DMS53 (cell line): ENCODE measurements around the gene CCDC77.
"Not testable (repeated sequence)": the region's sequence is repeated elsewhere in the genome, so short reads cannot be mapped to it uniquely, and the experiment has no call there.

Experiments
- DNase-seq: peaks from one replicate; lab custom pipeline; 2025; lab: John Stamatoyannopoulos, UW

Gene CCDC77

DNA sequence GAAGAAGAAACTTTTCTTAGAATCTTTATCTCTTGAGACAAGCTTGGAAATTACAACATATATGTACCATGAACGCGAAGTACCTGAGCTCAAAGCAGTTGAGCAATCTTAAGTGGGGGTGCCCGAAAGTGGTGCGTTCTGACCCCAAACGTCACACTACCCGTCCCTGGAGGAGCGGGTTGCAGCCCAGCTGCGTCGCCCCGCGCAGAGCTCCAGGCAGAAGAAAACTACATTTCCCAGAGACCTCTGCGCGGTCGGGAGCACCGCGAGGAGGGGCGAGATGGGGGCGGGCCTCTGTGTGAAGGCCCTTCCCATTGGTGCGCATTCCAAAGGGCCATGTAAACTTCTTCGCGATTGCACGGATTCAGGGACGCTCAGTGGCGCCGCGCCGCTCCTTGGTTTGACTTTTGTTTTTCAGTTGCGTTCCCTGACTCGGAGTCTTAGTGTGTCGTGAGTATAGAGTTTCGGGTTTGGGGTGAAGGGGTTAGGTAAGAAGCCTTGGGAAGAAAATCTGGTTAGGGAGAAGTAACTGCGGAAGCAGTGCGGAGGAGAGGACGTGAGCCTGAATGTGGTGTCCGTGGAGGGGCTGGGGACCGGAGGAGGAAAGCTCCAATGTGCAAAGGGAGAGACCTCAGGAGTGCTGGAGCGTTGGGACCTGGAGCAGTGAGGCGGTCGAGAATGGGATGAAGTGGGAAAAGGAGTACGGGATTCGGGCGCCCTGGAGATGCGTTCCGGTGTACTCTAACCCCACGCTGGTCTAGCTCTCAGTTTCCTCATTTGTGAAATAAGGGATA lies at the start of gene CCDC77:
TSS of gene CCDC77 (plus strand) at position 410 of the 794 bp plus-strand sequence. CDS start 7,740 bp downstream, outside the sequence.
- no peak for DNase-seq

DNA sequence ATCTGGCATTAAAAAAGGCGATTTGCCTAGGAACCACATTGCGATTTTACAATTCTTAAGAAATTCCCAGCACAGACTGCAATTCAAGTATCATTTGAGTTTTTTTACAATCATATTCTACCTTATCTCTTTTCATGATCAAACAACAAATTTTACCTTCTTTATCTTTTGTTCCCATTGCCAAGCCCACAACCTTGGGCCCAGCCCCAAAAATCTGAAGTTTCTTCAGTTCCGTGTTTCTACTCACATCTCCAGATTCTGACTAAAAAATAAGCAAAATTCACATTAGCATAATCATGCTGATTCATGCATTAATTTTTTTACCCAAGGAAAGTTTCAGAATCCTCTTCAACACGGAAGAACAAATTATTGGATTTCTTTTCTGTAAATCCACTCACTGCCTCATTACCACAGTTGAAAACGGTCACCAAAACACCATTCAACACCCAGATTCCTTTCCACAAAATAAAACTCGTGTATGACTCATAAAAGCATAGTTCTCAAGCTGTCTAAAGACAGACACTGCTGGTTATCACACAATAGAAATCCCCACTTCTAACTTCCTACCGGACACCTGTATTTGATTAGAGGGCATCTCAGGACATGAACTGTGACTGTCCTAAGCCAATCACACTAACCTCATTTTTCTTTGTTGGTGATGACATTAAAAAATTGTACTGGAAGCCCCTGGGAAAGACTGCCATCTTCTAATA lies 45.0 kb upstream of the CCDC77 start:
- peak; percentile 53 for DNase-seq

DNA sequence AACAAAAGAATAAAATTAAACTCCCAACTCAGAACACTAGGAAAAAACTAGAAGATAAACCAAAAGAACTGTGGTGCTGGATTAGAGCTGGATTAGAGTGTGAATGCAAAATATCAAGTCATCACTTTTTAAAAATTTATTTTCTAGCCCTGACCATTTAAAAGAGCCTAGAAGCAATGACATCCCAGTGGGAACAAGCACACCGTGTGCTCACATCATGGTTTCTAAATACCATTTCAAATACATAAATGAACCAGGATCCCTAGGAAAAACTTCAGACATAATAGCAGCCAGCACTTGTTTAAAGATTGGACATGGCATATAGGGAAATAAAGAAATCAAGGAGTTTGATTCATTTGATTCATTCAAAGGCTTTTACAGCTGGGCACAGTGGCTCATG lies 42.4 kb upstream of the CCDC77 start:
- no peak for DNase-seq

DNA sequence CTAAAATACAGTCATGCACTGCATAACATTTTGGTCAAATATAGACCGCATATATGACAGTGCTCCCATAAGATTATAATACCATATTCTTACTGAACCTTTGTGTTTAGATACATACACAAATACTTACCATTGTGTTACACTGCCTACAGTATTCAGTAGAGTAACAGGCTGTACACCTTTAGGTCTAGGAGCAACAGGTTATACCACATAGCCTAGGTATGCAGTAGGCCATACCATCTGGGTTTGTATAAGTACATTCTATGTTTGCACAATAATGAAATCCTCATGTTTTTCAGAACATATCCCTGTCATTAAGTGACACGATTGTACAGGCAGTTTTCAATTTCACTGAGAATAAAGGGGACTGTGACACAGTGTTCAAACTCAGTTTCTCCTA lies 34.6 kb upstream of the CCDC77 start:
- no peak for DNase-seq

DNA sequence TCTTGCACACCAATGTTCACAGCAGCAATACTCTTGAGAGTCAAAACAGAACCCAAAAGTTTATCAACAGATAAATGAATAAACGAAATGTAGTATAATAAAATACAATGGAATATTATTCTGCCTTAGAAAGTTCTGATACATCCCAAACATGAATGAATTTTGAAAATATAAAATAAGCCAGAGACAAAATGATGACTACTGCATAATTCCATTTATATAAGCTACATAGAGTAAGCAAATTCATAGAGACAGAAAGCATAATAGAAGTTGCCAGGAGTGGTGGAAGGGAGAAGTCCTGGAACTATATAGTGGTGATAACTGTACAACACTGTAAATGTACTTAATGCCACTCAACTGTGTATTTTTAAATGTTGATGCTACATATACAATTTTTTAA lies 33.5 kb upstream of the CCDC77 start:
- no peak for DNase-seq

DNA sequence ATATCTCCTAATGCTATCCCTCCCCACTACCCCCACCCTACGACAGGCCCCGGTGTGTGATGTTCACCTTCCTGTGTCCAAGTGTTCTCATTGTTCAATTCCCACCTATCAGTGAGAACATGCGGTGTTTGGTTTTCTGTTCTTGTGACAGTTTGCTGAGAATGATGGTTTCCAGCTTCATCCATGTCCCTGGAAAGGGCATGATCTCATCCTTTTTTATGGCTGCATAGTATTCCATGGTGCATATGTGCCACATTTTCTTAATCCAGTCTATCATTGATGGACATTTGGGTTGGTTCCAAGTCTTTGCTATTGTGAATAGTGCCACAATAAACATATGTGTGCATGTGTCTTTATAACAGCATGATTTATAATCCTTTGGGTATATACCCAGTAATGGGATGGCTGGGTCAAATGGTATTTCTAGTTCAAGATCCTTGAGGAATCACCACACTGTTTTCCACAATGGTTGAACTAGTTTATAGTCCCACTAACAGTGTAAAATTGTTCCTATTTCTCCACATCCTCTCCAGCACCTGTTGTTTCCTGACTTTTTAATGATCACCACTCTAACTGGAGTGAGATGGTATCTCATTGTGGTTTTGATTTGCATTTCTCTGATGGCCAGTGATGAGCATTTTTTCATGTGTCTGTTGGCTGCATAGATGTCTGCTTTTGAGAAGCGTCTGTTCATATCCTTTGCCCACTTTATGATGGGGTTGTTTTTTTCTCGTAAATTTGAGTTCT lies 30.5 kb upstream of the CCDC77 start:
- not testable (repeated sequence) for DNase-seq

DNA sequence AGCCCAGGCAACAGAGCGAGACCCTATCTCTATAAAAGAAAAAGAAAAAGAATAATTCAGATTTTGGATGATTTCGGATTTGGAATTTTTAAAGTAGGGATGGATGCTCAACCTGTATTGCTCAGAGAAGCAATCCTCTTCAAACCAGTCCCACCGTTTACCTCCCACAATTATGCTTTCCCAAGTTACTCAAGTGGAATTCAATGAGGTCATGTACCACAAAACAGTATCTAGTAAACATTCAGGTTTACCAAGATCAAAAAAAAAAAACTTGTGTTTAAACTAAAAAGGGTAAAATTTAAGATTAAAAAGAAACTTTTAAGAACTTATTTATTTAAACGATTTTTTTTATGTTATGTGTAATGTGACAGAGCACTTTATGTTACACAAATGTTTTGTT lies 14.8 kb upstream of the CCDC77 start:
- no peak for DNase-seq

DNA sequence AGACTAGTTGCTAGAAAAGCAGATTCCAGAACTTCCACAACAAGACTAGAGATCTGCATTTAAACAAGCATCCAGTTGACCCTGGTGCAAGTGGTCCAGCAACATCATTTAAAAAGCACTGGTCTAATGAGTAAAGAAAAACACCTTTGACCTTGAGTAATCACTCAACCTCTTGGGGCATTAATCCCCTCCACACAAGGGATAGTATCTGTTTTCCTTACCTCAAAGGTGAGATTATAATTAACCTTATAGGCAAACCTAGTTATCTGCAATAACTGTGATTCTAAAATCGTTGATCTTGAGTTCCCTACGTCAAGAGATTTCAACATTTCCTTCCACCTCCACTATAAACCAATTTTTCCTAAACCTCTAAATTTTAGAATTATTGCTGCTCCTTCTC lies 13.4 kb upstream of the CCDC77 start:
- no peak for DNase-seq

DNA sequence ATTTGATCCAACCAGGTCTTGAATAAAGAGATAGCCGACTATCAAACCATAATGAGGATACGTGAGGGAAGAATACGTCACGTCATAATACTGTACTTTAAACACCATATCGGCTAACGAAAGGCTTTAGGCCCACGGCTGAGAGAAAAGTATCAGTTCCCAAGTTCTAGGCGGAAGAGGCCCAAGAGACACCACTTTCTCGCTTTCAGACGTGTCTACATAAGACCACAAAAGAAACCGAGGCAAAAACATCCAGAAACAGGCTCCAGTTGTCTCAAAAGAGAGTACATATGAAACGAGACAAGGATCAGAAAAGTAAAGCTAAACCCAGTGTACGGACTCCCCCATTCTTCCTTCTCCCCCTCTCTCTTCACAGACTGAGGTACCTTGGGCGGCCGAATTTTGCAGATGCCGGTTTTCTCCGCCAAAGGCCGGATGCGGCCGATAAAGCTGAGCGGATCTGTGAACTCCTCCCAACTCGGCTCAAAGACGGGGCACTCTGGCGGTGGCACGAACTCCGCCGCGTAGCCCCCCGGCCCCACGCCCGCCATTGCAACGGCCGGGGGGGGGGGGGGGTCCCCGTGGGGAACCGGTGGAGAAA lies 12.8 kb upstream of the CCDC77 start:
- DNase-seq, result no peak

DNA sequence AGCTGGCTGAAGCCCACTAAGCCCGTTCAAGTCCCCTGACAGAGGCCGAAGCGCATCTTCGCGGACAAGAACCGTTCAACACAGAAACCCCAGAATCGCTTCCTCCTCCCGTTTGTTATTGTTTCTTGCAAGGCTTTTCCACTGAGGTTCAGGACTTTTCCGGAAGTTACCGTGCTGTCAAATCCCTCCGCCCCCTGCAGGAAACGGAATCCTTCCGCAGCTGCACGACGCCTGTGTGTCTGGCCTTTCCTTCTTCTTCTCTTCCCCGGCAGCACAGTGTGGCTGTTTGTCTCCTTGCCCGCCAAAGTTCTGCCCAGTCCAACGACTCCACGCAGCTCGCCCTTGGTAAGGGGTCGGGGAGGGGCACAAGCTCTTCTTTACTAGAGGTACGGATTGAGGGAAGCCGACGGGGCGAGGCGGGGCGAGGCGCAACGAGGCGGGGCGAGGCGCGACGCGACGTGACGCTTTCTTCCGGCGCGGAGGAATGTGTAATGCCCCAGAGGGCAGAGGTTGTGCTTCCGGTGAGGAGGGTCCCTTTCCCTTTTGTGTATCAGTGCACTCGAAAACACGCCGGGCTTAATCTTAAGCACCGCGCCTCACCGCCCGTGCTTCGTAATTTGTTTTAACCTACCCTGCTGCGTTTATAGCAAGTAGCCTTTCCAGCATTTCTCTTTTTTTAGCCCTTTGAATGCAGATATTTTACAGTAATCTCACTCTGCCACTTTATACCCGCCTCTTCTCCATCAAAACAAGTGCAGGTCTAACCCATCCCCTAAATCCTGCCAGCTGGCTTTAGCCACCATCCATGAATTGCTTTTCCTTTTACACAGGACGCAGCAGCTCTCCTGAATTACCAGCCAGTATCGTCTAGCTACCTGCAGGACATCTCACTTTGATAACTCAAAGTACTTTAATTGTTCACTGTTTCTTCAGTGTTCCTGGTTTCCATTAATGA lies 12.0 kb upstream of the CCDC77 start, which contains the start of gene KDM5A:
TSS of gene KDM5A (minus strand) at position 179 of the 955 bp plus-strand sequence. CDS start 229 bp downstream, outside the sequence.
- DNase-seq, result no peak

DNA sequence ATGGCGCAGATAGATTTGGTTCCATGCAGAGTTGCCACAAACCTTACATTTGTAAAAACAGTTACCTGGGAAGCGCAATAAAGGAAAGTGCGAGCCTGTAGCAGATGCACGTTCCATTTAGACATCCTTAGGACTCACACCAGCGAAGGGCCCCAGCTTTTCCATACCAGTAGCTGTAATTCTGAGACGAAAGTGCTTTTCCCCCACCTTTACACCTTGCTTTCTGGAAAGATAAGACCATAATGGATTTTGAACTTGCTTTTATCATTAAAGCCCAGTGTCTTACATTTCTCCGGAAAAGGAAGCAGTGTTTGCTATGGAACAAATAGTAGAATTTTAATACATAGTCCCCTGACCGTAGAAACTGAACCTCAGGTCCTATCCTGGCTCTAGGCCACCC lies 616 bp upstream of the CCDC77 start:
- DNase-seq, result no peak

DNA sequence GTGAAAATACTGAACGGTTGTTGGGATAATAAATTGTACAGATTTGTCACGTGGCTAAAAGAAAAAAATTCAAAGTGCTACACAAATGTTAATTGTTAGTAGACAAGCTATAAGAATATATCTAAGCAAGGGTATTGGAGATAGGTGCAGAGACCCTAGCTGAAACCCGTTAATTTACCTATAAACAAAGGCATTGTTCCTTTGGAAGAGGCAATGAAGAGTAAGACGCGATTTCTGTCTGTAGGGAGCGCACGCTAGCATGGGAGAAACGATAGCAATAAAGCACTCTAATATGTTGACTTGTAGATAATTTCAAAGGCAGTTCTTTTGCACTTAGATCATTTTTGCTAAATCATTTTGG lies 565 bp downstream of the CCDC77 start:
- DNase-seq, result no peak

DNA sequence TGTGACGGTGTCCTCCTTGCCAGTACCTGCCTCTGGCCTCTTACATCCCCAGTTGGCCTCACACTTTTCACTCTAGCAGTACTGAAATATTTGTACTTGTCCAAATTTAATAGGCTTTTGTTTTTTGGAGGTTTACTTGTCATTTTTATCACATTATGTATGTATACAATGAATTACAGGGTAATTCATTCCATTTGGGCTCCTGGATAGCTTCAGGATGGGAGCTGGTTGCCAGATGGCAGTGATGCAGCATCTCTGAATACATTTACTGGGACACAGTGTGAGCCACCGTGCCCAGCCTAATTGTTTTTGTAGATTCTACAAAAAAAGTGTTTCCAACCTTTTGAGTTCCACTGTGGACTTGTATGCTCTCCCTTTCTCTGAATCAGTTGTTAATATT lies 13.4 kb downstream of the CCDC77 start:
- DNase-seq, result no peak

DNA sequence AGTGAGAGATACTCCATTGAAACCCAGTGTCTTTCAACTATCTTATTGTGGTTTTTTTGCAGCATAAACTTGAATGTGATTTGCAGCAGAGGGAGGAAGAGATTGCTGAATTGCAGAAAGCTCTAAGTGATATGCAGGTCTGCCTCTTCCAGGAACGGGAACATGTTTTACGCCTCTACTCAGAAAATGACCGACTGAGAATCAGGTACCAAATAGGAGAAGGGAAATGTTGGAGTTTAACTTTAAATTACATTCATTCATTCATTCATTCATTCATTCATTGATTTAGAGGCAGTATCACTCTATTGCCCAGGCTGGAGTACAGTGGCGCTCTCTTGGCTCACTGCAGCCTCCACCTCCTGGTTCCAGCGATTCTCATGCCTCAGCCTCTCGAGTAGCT lies 17.0 kb downstream of the CCDC77 start:
- DNase-seq, result no peak

DNA sequence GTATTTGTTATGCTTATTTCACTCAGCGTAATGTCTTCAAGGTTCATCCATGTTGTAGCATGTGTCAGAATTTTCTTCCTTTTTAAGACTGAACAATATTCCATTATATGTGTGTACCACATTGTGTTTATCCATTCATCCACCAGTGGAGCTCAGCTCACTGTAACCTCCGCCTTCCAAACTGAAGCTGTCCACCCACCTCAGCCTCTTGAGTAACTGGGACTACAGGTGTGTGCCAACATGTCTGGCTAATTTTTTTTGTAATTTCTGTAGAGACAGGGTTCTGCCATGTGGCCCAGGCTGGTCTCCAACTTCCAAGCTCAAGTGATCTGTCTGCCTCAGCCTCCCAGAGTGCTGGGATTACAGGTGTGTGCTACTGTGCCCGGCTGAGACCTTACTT lies 21.1 kb downstream of the CCDC77 start:
- DNase-seq, result no peak

DNA sequence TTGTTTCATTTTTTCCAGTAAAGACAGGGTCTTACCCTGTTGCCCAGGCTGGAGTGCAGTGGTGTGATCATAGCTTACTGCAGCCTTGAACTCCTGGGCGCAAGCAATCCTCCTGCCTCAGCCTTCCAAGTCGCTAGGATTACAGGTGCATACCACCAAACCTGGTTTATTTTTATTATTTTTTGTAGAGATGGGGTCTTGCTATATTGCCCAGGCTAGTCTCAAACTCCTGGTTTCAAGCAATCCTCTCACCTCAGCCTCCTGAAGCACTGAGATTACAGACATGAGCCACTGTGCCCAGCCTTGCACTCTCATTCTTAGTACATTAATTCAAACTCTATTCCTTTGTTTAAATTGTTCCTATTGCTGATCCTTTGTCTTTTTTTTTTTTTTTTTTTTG lies 34.3 kb downstream of the CCDC77 start:
- DNase-seq, result not testable (repeated sequence)

DNA sequence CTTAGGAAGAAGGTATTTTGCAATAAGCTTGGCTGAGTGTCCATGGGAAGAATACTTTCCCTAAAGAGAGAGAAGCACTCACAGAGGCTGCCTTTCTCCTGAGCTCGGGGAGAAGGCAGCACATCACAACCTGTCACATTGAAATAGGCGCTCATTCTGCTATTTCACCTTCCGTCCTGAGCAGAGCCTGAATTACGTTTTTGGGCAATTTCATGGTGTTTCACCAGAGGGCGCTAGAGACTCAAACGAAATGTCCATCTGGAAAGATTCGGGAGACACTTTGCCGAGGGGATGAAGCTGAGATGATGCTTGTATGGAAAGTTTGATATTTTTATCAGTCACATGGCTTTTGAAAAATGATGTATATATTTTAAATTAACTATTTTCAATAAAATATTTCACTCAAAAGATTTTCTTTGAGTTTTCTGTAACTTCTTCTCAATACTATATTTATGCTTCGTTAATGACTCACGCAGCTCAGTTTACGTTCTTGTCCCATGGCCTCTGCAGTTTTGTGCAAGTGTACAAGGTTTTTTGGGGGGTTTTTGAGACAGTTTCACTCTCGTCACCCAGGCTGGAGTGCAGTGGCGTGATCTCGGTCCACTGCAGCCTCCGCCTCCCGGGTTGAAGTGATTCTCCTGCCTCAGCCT lies 40.9 kb downstream of the CCDC77 start:
- peak; percentile 86 for DNase-seq

DNA sequence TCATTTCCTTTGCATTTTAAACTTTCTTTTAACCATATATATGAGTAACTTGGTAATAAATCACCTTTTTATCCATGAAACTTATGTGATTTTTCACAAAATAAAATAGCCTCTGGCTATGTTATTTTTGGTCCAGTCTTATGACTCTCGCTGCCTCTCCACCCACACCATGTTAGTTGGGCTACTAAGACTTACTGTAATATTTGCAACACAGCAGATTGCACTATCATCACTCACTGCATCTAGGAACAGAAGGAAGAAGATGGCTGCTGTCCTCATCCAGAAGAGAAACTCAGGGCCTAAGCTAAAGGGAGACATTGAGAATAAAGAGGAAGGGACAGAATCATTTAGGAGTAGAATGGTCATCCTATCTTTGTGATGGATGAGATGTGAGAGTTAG lies 45.7 kb downstream of the CCDC77 start:
- no peak for DNase-seq

DNA sequence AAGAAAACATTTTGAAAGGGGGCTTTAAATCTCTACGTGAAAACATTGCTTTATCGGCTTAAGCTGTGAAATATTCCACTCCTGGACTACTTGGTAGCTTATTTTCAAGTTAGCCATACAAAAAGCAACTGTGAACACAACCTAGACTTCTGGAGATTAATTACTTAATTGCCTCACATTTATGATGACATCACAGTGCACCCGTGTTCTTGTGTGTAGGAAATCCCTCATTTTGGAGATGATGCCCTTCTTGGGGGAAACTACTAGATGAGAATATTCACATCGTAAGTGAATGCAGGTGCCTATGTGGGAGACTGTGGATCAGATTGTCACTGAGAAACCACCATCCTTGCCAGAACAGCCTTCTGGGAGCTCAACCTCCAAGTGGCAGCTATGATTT lies 47.8 kb downstream of the CCDC77 start:
- no peak for DNase-seq

DNA sequence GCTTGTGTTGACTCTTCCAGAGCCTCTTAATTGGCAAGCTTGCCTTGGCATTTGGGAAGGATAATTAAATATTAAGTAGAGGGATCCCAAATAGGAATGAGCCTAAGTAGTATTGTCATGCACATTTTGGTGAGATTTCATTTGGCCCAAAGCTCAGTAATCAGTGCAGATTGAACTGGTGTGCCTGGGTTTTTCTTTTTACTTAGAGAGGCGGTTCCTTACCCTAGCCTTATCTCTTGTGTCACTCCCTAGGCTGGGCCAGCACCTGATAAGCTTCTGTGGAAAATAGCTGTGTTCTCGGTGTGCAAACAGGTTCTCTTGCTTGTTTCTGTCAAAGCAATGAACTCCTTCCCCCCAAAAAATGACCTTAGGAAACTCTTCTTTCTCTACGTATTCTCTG lies 49.0 kb downstream of the CCDC77 start:
- DNase-seq, result no peak
